GM12872 (cell line): Measurements from ENCODE around the gene INTS6.

Experiments
- CTCF ChIP-seq: IDR thresholded peaks from 3 replicates; pipeline ENCODE4 v1.5.1; 2011; ENCODE audit warnings: low read depth, mild to moderate bottlenecking, low read length, moderate library complexity; ENCODE audit not compliant: insufficient read depth

Gene INTS6

GRCh38 chr13:51453959-51454703 lies 1.3 kb upstream of the INTS6 start:
- no peak for TF ChIP-seq CTCF

DNA sequence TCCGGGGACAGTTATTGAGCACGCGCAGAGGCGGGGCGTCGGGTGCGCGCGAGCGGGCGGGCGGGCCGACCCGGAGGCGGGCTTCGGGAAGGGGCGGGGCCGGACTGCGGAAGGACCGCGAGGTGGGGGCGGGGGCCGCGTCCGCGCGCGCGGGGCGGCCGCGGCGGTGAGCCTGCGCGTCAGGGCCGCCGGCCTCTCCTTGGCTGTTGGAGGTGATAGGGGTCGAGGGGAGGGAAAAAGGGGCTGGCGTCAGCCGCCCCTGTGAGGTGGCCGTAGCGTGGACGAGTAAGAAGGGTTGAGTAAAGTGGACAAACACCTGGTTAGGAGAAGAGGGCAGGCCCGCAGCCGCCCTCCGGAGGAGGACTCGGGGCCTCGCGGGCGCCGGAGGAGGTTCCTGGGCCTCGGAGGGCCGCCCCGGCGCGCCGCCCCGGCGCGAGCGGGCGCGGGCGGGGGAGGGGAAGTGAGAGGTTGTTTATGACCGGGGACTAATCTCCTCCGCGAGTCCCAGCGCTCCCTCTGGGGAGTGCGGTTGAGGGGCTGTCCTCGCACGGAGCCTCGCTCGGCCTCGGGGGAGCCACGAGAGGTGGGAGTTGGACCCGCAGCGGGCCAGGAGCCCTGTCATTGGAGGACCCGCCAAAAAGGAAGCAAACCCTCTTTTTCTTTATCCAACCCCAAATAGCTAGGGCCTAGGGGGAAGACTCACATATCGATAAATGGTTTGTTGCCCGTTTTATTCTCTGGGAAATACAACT lies 547 bp upstream of the INTS6 start:
- TF ChIP-seq CTCF = no peak

DNA sequence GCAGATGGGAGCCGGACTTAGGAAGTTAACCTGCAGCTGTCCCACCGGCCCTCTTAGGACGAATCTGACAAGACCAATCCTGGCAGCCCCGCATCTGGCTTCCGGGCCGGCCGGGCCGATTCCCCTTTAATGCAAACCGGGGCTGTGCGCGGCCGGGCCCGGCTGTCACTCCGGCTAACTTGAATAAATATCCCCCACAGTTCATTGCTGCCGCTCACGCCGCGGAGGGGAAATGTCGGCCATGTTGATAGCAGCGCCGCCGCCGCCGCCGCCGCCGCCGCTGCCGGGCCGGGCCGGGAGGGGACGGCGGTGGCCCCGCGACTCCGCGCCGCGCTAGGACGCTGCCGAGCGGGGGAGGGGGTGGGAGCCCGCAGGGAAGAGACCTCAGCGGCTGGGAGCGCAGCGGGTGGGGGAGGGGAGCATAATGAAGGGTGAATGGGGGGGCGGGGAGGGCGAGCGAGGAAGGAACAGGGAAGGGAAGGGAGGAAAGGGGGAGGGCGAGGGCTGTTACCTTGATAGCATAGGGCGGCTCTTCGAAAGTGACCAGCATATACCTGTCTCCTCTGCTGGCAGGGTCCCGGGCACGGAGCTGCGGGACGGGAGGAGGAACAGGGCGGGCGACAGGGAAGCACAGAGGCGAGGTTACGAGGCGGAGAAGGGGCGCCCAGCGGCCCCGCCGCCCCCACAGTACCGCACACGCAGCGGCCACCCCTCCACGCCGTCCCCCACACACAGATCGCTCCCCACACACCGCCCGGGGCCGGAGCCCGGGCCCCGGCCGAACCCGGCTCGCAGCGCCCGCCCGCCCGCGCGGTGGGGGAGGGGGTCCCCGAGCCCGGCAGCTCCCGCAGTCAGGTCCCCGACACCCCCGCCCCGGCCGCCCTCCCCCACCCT lies 1.1 kb downstream of the INTS6 start:
- TF ChIP-seq CTCF = no peak

GRCh38 chr13:51451134-51451466 lies 1.7 kb downstream of the INTS6 start:
- no peak for TF ChIP-seq CTCF

DNA sequence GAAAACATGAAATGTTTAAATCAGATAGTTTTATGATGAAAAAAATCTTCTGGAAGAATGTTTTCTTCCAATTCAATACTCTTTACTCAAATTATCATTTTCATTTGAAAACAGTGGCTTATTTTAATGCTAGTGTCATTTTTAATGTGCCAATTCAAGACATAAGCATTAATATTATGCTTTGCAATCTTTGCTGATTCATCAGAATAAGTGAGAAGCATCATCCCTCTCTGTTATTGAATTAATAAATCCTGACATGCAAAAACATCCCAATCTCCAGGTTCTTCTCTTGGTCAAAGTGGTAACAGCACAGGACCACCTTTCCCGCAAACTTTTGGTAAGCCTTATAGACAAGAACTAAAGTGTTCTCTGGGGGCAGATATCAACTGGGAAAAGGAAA lies 3.8 kb downstream of the INTS6 start:
- no peak for TF ChIP-seq CTCF

- no peak for TF ChIP-seq CTCF
These were observed 7.9 kb downstream of the INTS6 start for GRCh38 chr13:51444922-51445321.

DNA sequence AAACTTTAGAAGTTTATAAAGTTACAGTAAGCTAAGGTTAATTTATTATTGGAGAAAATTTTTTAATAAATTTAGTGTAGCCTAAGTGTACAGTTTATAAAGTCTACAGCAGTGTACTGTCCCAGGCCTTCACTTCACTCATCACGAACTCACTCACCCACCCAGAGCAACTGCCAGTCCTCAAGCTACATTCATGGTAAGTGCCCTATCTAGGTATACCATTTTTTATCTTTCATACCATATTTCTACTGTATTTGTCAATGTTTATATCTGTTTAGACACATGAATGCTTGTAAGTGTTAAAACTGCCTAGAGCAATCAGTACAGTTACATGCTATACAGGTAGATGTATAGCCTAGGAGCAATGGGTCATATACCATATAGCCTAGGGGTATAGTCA lies 12.5 kb downstream of the INTS6 start:
- TF ChIP-seq CTCF = no peak
